ENCODE data around the gene MRTO4. TPM values are rescaled to one million over a fixed set of nuclear protein-coding genes. Genes with fewer than 3 reads are reported as not detected.
"Not testable (repeated sequence)": the region's sequence is repeated elsewhere in the genome, so short reads cannot be mapped to it uniquely, and the experiment has no call there.

The MRTO4 gene
- total RNA-seq, 1 donor from 2014 or later, result 41.0 TPM

DNA sequence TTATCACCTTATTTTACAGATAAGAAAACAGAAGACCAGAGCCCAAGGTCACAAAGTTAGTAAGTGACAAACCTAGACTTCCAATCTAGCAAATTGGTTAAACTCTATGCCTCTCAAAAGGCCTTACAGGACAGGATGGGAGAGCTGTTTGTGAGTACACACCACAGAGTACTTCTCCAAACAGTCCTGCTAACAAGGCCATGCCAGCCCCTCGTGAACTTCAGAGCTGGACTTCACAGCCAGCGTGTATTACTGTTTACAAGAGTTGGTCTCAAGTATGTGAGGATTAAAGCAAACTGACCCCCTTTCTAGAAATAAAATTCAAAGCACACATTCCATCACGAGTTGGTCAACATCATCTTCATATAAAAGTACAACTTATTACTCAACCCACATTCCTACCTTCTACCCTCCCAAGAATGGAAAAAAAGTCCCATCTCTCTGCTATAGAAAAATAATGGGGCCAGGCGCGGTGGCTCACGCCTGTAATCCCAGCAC is 21.7 kb upstream of the MRTO4 start:
- Histone ChIP-seq H3K9me3 (ENCODE audit: insufficient read depth, low read depth, low read length) (no peaks in the 10 kb centered on the region), H3K36me3 (ENCODE audit: insufficient read depth, low read length) (peaks cover 56% of the 10 kb centered on the region), H3K4me1 (ENCODE audit: insufficient read depth, low read length) (no peaks in the 10 kb centered on the region), H2AFZ (ENCODE audit: low read depth, low read length) (no peak overlapping the region), H3K27ac (ENCODE audit: low read depth, low read length) (no peak overlapping the region), H3K27me3 (ENCODE audit: insufficient read depth, low read length) (no peaks in the 10 kb centered on the region), H4K20me1 (ENCODE audit: insufficient read depth, low read length) (peaks cover 12% of the 10 kb centered on the region), H3K4me2 (ENCODE audit: low read length) (no peak overlapping the region), H3K4me3 (ENCODE audit: insufficient read depth, low read depth, low read length) (no peak overlapping the region), H3K9ac (ENCODE audit: low read length) (no peak overlapping the region), H3K79me2 (ENCODE audit: insufficient read depth, low read length) (no peaks in the 10 kb centered on the region)
- peaks cover 31% of the 10 kb centered on the region for H3K36me3 Mint-ChIP-seq (ENCODE audit: low read depth, unreplicated experiment)
- DNase-seq (ENCODE audit: low read depth) (no peak), FAIRE-seq (no peak)
- H3K9me3 Mint-ChIP-seq (ENCODE audit: unreplicated experiment), result no peaks in the 10 kb centered on the region
- H3K27ac Mint-ChIP-seq (ENCODE audit: unreplicated experiment), result no peak overlapping the region
- TF ChIP-seq, protein P1, sequence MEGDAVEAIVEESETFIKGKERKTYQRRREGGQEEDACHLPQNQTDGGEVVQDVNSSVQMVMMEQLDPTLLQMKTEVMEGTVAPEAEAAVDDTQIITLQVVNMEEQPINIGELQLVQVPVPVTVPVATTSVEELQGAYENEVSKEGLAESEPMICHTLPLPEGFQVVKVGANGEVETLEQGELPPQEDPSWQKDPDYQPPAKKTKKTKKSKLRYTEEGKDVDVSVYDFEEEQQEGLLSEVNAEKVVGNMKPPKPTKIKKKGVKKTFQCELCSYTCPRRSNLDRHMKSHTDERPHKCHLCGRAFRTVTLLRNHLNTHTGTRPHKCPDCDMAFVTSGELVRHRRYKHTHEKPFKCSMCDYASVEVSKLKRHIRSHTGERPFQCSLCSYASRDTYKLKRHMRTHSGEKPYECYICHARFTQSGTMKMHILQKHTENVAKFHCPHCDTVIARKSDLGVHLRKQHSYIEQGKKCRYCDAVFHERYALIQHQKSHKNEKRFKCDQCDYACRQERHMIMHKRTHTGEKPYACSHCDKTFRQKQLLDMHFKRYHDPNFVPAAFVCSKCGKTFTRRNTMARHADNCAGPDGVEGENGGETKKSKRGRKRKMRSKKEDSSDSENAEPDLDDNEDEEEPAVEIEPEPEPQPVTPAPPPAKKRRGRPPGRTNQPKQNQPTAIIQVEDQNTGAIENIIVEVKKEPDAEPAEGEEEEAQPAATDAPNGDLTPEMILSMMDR (IDR thresholded peaks at IDR 0.05; ENCODE audit: insufficient read depth, low read depth, low read length), result no peak
- TF ChIP-seq EZH2 (IDR thresholded peaks at IDR 0.05; ENCODE audit: insufficient read depth, low read length), result no peak
- H3K4me3 Mint-ChIP-seq (ENCODE audit: unreplicated experiment), result no peak overlapping the region
- no peaks in the 10 kb centered on the region for H3K27me3 Mint-ChIP-seq (ENCODE audit: low read depth, unreplicated experiment)
- H3K4me1 Mint-ChIP-seq (ENCODE audit: low read depth, unreplicated experiment), result no peaks in the 10 kb centered on the region

GRCh38 chr1:19231736-19232523 is 19.7 kb upstream of the MRTO4 start:
- H3K36me3 ChIP-seq (ENCODE audit: insufficient read depth, low read length), result peaks cover 52% of the 10 kb centered on the region
- DNase-seq (ENCODE audit: low read depth); H2AFZ ChIP-seq (ENCODE audit: low read depth, low read length); FAIRE-seq; H3K9ac ChIP-seq (ENCODE audit: low read length); H3K4me2 ChIP-seq (ENCODE audit: low read length); H3K27ac ChIP-seq (ENCODE audit: low read depth, low read length); H3K4me3 ChIP-seq (ENCODE audit: insufficient read depth, low read depth, low read length); H3K4me1 Mint-ChIP-seq (ENCODE audit: low read depth, unreplicated experiment); H3K4me1 ChIP-seq (ENCODE audit: insufficient read depth, low read length); H3K27me3 ChIP-seq (ENCODE audit: insufficient read depth, low read length); H3K79me2 ChIP-seq (ENCODE audit: insufficient read depth, low read length); H3K9me3 Mint-ChIP-seq (ENCODE audit: unreplicated experiment); H3K9me3 ChIP-seq (ENCODE audit: insufficient read depth, low read depth, low read length); H3K27ac Mint-ChIP-seq (ENCODE audit: unreplicated experiment); H3K27me3 Mint-ChIP-seq (ENCODE audit: low read depth, unreplicated experiment); H3K4me3 Mint-ChIP-seq (ENCODE audit: unreplicated experiment): not testable (repeated sequence)
- H4K20me1 ChIP-seq (ENCODE audit: insufficient read depth, low read length), result peaks cover 12% of the 10 kb centered on the region
- H3K36me3 Mint-ChIP-seq (ENCODE audit: low read depth, unreplicated experiment), result peaks cover 29% of the 10 kb centered on the region

DNA sequence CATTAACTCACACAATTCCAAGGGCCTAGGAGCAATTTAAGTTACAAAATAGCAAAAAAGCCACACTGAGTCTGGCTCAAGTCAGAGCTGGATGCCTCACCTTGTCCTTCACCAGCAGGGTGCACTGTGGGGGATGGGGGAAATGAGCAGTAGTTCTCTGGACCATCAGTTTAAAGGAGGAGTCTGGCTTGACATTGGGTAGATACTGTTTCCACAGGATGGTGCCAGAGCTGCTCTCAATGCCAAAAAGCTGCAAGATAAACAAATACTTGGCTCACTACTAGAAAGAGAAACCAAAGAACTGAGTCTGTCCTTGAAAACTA is 19.1 kb upstream of the MRTO4 start:
- Histone ChIP-seq H3K27ac (ENCODE audit: low read depth, low read length) (no peak overlapping the region), H3K79me2 (ENCODE audit: insufficient read depth, low read length) (no peaks in the 10 kb centered on the region), H3K4me3 (ENCODE audit: insufficient read depth, low read depth, low read length) (no peak overlapping the region), H3K9me3 (ENCODE audit: insufficient read depth, low read depth, low read length) (no peaks in the 10 kb centered on the region), H3K4me2 (ENCODE audit: low read length) (no peak overlapping the region), H3K36me3 (ENCODE audit: insufficient read depth, low read length) (peaks cover 54% of the 10 kb centered on the region), H2AFZ (ENCODE audit: low read depth, low read length) (no peak overlapping the region), H3K9ac (ENCODE audit: low read length) (no peak overlapping the region), H3K4me1 (ENCODE audit: insufficient read depth, low read length) (no peaks in the 10 kb centered on the region), H3K27me3 (ENCODE audit: insufficient read depth, low read length) (no peaks in the 10 kb centered on the region), H4K20me1 (ENCODE audit: insufficient read depth, low read length) (peaks cover 8% of the 10 kb centered on the region)
- FAIRE-seq (no peak), DNase-seq (ENCODE audit: low read depth) (no peak)
- TF ChIP-seq, protein P1 (IDR thresholded peaks at IDR 0.05; ENCODE audit: insufficient read depth, low read depth, low read length), result no peak
- no peak for TF ChIP-seq EZH2 (IDR thresholded peaks at IDR 0.05; ENCODE audit: insufficient read depth, low read length)
- Mint-ChIP-seq H3K36me3 (ENCODE audit: low read depth, unreplicated experiment) (peaks cover 30% of the 10 kb centered on the region), H3K4me3 (ENCODE audit: unreplicated experiment) (no peak overlapping the region), H3K4me1 (ENCODE audit: low read depth, unreplicated experiment) (no peaks in the 10 kb centered on the region), H3K27me3 (ENCODE audit: low read depth, unreplicated experiment) (no peaks in the 10 kb centered on the region), H3K9me3 (ENCODE audit: unreplicated experiment) (no peaks in the 10 kb centered on the region), H3K27ac (ENCODE audit: unreplicated experiment) (no peak overlapping the region)
